ENCODE results near the gene NFAT5.

GRCh38 chr16:69718111-69718764 lies 152.5 kb downstream of the NFAT5 start:
- TF ChIP-seq CTCF (IDR thresholded peaks at IDR 0.05): no peak
- TF ChIP-seq POLR2A (IDR thresholded peaks at IDR 0.05): no peak
